GM18907 (cell line): ENCODE measurements around the gene RCOR1.
"Not testable (repeated sequence)": the region's sequence is repeated elsewhere in the genome, so short reads cannot be mapped to it uniquely, and the experiment has no call there.

Source experiments
- ATAC-seq: cut with Tn5 transposase; IDR thresholded peaks from one replicate; pipeline ENCODE4 v1.9.1; 2021; ENCODE audit warnings: mild to moderate bottlenecking, moderate library complexity; ENCODE audit not compliant: unreplicated experiment

RCOR1 gene

DNA sequence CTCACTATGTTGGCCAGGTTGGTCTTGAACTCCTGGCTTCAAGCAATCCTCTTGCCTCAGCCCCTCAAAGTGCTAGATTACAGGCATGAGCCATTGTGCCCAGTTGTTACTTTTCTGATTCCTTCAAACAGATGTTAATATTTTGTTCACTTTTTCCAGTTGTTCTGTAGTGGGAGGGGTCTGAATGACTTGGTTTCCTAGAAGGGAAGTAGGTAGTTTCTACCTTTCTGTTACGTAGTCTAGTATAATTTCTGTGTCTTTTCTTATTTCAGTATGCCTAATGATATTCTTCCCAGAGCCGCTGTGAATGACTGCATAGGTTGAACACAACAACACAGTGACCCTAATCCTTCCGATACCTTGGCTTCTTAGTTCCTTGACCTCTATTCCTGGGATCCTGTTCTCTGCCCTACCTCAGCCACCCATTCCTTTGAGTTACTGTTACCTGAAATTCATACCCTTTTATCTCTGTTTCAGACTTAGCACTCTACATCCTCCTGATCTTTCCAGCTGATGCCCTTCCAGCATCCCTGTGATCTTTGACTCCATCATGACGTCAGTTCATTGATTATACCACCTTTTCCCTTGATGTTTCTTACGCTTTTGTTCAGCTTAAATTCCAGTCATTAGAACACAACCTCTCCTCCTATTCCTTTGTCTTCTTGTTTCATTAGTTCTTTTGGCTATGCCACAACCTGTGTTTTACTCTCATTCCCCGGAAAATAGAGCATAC lies 33.3 kb downstream of the RCOR1 start:
- no peak for ATAC-seq

DNA sequence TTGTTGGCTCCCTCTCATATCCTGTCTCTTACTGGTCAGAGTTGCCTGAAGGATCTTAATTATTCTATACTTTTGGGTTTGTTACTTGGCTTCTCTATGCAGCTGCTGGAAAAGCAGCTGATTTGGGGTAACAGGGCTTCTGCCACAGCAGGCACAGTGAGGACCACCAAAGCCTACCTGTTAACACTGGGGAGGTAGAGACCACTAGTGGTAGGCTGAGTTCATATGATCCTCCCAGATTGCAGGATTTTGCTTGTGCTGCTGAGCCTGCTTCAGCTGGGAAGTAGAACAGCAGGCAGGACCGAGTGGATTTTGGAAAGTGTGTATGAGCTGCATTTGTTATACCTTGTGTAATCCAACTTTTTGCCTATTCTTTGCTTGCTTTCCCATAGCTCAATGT lies 34.1 kb downstream of the RCOR1 start:
- no peak for ATAC-seq

GRCh38 chr14:102629011-102629444 lies 36.6 kb downstream of the RCOR1 start:
- ATAC-seq = no peak

DNA sequence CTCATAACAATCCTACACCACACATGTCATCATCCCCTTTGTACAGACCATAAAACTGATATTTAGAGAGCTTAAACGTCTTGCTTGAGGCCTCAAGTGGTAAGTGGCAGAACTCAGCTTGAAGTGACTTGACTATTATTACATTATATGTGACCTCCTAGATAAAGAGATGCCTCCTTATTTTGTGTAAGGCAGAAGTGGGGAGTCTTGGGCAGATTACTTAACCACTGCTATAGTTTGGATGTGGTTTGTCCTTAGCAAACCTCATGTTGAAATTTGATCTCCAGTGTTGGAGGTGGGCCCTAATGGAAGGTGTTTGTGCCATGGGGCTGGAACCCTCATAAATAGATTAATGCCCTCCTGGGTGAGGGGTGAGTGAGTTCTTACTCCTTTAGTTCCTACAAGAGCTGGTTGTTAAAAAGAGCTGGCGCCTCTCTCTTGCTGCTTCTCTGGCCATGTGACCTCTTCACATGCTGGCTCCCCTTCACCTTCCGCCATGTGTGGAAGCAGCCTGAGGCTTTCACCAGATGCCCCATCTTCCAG lies 37.4 kb downstream of the RCOR1 start:
- ATAC-seq = no peak

GRCh38 chr14:102630405-102630804 lies 38.0 kb downstream of the RCOR1 start:
- no peak for ATAC-seq

GRCh38 chr14:102630881-102631280 lies 38.4 kb downstream of the RCOR1 start:
- ATAC-seq = no peak

DNA sequence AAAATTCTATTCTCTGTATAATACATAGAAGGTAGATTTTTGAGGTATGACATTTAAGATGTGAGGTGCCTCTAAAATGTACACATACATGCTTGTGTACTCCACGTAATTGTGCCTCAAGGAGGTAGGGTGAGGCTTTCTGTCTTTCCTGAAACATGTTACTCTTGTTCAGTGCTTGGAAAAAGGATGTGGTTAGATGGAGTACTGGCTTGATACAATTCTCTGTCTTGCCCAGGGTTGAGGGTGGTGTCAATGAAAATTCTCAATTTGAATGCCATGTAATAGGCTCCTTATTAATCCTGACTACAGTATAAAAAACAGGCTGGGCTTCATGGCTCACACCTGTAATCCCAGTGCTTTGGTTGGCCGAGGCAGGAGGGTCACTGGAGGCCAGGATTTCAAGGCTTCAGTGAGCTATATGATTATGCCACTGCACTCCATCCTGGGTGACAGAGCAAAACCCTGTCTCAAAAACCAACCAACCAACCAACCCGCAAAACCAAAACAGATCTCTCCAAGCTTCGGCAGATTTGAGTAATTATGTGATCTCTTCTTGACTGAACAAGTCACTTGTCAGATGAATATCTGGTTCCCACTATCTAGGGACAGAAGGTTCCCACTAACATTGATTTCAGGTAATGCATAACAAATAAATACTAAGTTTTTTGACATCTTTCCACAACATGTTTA lies 41.6 kb downstream of the RCOR1 start:
- ATAC-seq = no peak

- not testable (repeated sequence) for ATAC-seq
Observed at GRCh38 chr14:102639611-102640010, 47.2 kb downstream of the RCOR1 start.

DNA sequence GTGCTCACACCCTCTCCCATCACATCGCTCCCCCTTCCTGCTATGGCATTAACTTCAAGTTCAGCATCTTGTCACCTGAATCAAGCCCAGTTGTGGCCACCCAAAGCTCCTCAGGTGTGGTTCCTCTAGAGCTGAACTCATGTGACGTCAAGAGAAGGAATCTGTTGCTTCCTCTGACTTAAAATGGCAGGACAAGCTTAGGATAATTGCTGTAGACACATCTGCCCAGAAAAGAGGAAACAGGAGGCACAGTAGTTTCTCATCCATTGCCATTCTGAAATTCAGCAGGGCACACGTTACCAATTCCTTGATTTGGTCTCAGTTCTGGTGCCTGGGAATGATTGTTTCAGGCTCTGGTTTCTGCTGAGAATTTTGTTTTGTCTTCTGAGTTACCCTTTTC lies 52.1 kb downstream of the RCOR1 start:
- no peak for ATAC-seq

- ATAC-seq = no peak
Observed at GRCh38 chr14:102645746-102646440, 53.4 kb downstream of the RCOR1 start.

- no peak for ATAC-seq
Observed at GRCh38 chr14:102646615-102647014, 54.2 kb downstream of the RCOR1 start.

- no peak for ATAC-seq
Observed at GRCh38 chr14:102652194-102652593, 59.7 kb downstream of the RCOR1 start.

DNA sequence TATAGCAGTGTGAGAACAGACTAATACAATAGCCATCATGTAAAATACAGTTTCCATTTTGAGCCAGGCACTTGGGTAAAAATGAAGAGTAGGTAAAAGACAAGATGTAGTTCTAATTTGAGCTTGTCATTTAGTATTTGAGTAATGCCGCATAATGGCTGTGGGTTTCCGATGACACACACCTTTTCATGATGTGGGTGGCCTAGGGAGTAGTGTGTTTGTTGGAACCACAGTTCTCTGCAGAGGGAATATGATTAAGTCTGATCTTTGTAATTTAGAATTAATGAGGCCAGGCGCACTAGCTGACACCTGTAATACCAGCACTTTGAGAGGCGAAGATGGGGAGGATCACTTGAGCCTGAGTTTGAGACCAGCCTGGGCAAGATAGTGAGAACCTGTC lies 61.8 kb downstream of the RCOR1 start:
- ATAC-seq = no peak

GRCh38 chr14:102655137-102655536 lies 62.7 kb downstream of the RCOR1 start:
- ATAC-seq = no peak

- ATAC-seq = no peak
Observed at GRCh38 chr14:102659797-102660196, 67.3 kb downstream of the RCOR1 start.

GRCh38 chr14:102661614-102662013 lies 69.2 kb downstream of the RCOR1 start:
- ATAC-seq = no peak

DNA sequence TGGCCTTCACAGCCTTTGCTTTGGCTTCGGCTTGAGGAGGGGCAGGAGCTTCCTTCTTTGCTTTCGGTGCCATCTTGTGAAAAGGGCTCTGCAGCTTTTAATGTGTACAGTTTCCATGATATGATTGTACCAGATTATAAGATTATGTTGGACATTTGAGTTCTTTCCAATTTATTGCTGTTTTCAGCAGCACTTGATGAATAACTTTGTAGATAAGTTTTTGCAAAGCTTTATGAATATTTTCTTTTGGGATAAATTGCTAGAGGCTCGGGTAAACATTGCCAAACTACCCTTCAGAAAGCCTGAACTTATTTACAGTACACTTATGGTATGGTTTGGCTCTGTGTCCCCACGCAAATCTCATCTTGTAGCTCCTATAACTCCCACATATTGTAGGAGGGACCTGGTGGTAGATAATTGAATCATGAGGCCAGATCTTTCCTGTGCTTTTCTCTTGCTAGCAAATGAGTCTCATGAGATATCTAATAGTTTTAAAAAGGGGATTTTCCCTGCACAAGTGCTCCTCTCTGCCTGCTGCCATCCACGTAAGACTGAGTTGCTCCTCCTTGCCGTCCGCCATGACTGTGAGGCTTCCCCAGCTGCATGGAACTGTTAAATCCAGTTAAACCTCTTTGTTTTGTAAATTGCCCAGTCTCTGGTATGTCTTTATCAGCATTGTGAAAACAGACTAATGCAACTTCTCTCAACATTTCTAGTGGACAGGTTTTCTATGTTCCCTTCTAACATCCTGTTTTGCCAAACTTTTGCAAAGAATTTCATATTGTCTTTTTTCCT lies 70.4 kb downstream of the RCOR1 start:
- no peak for ATAC-seq

- no peak for ATAC-seq
Observed at GRCh38 chr14:102663440-102663839, 71.0 kb downstream of the RCOR1 start.

DNA sequence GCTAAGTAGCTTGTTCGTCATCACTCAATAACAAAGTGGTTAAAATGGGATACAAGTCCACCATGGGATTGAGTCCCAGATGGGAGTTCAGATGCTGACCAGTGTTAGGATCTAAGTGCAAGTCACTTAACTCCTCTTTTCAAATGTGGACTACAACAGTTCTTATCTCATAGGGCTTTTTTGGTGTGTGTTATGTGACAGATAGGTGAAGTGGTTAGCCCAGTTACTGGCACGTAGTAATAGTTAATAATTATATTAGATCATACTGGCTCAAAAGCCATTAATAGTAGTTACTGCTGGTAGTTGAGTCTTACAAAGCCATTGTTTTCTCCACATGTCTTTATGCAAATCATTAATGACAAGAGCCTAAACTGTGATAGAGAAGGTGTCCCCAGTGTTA lies 73.2 kb downstream of the RCOR1 start:
- no peak for ATAC-seq

DNA sequence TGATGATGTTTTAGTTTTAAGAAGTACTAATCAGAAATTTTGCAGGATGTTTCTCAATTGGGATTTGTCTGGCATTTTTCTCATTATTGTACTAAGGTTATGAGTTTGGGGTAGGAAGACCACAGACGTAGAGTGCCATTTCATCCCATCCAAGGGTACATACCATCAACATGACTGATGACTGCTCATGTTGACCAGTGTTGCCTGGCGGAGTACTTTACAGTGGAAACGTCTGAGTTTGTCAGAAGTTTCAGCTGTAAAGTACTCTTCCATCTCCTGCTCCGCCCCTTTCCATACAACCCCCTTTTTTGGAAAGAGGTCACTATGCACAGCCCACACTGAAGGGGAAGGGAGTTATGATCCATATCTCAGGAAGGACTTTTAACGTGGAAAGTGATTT lies 74.2 kb downstream of the RCOR1 start:
- ATAC-seq = no peak

- no peak for ATAC-seq
Observed at GRCh38 chr14:102667703-102668102, 75.3 kb downstream of the RCOR1 start.
